Coronary artery (tissue), 2 donors: ENCODE results near the gene CALM3.

Experiments
- DNase-seq: peaks from one replicate; pipeline ENCODE4 v3.0.0-alpha.2; 2017; ENCODE audit warnings: low spot score
- H3K27ac ChIP-seq, 2 donors: fragments of 200-600 bp; sonication (generic); one replicate each; pipeline ENCODE4 v1.5.1; 2016 to 2019
- H3K4me3 ChIP-seq: fragments of 200-600 bp; sonication (generic); 2 replicates; pipeline ENCODE4 v1.5.1; 2016; ENCODE audit warnings: mild to moderate bottlenecking, moderate library complexity
- CTCF ChIP-seq: fragments of 200-600 bp; sonication (generic); IDR thresholded peaks from one replicate; pipeline ENCODE4 v1.5.1; 2019; ENCODE audit warnings: antibody characterized with exemption

The CALM3 gene

DNA sequence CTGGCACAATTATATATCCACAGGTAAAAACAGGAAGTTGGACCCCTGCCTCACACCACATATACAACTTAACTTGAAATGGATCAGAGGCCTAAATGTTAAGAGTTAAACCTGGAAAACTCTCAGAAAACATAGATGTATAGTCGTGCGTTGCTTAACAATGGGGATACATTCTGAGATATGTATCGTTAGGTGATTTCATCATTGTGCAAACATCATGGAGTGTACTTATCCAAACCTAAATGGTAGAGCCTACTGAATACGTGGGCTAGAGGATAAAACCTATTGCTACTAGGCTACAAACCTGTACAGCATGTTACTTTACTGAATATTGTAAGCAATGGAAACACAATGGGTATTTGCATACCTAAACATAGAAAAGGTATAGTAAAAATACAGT, 14.8 kb upstream of the CALM3 start:
- H3K4me3 ChIP-seq = no peak overlapping the region
- no peak for DNase-seq
- TF ChIP-seq CTCF = no peak
- no peak overlapping the region for H3K27ac ChIP-seq

DNA sequence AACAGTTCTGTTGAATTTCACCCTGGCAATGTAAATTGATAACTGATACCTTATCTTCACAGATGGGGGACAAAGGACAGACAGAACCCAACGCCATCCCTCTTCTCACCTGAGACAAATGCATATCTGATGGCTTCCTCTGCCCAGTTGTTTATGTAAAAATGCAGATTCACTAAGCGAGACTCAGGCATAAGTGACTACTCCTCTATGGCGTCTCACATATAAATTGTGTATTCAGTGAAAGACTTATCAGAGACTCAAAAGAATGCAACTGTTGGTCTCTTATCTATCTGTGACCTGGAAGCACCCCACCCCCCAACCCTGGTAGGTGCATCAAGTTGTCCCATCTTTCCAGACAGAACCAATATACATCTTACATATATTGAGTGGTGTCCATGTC, 13.3 kb upstream of the CALM3 start:
- no peak for DNase-seq
- no peak for TF ChIP-seq CTCF
- Histone ChIP-seq H3K4me3 (no peak overlapping the region), H3K27ac (no peak overlapping the region)

GRCh38 chr19:46591254-46591653, 9.9 kb upstream of the CALM3 start:
- H3K4me3 ChIP-seq = no peak overlapping the region
- no peak for TF ChIP-seq CTCF
- no peak overlapping the region for H3K27ac ChIP-seq
- no peak for DNase-seq

DNA sequence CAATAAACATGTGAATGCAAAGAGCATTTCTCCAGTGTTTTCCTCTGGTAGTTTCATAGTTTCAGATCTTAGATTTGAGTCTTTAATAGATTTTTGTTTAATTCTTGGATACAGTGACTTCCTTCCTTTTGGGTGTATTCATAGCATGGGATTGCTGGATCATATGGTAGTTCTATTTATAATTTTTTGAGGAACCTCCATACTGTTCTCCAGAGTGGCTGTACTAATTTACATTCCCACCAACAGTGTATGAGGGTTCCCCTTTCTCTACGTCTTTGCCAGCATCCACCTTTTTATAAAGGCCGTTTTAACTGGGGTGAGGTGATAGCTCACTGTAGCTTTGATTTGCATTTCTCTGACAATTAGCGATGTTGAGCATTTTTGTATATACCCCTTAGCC, 9.3 kb upstream of the CALM3 start:
- no peak overlapping the region for H3K27ac ChIP-seq
- DNase-seq = no peak
- H3K4me3 ChIP-seq = no peak overlapping the region
- no peak for TF ChIP-seq CTCF

- Histone ChIP-seq H3K4me3 (no peak overlapping the region), H3K27ac (no peak overlapping the region)
- no peak for DNase-seq
- TF ChIP-seq CTCF = no peak
Observed at GRCh38 chr19:46596008-46596407, 5.1 kb upstream of the CALM3 start.

- TF ChIP-seq CTCF = no peak
- no peak for DNase-seq
- H3K4me3 ChIP-seq = no peak overlapping the region
Observed at GRCh38 chr19:46598372-46598917, 2.7 kb upstream of the CALM3 start.

GRCh38 chr19:46599716-46600373, 1.3 kb upstream of the CALM3 start:
- peak overlapping the region; percentile 98 to 99 for H3K27ac ChIP-seq
- no peak for DNase-seq
- peak overlapping the region; percentile 99 for H3K4me3 ChIP-seq
- no peak for TF ChIP-seq CTCF

More at GRCh38 chr19:46598372-46598917, 2.7 kb upstream of the CALM3 start:
- no peak overlapping the region for H3K27ac ChIP-seq
